Measurements from ENCODE around the gene IAH1.

The IAH1 gene

DNA sequence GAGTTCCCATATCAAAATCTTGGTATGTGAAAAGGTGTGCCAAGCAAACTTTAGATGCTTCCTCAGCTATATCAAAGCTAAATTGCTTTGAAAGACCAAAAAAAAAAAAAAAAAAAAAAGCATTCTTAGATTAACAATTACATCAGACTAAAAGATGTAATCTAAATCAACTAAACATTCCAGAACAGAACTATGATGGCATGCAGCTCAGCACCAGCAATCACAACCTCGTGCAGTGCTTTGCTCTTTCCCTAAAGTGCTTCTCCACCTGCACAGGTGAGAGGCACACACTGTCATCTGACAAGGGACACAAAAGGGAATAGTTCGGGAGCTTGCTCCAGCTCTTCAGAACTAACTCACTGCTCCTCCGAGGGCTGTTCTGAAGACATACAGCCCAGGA lies 43.8 kb downstream of the IAH1 start (continued):
- TF ChIP-seq ZIC2 (tag by site-specific recombination; IDR thresholded peaks at IDR 0.05), result no peak
- no peak for TF ChIP-seq ZBTB7A (tag by site-specific recombination; IDR thresholded peaks at IDR 0.05; ENCODE audit: low read depth)
- TF ChIP-seq REPIN1 (tag by site-specific recombination; IDR thresholded peaks at IDR 0.05; ENCODE audit: low read depth), result no peak
- TF ChIP-seq ZNF341 (tag by site-specific recombination; IDR thresholded peaks at IDR 0.05; ENCODE audit: low read depth), result no peak
- TF ChIP-seq ZNF174 (tag by site-specific recombination; IDR thresholded peaks at IDR 0.05), result no peak
- no peak for TF ChIP-seq ZNF133 (tag by site-specific recombination; IDR thresholded peaks at IDR 0.05)
- no peak for TF ChIP-seq HOXD13 (CRISPR knock-in tag; IDR thresholded peaks at IDR 0.05; ENCODE audit: borderline replicate concordance)

DNA sequence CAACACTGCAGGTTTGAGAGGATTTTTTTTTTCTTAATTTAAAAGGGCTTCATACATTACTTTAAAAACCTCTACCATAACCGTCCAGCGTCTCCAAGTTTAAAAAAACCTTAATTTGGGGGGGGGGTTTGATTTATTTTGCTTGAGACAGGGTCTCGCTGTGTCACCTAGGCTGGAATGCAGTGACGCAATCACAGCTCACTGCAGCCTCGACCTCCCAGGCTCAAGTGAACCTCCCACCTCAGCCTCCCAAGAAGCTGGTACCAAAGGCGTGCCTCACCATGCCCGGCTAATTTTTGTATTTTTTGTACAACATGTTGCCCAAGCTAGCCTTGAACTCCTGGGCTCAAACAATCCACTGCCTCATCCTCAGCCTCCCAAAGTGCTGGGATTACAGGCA lies 44.4 kb downstream of the IAH1 start:
- H3K27ac ChIP-seq (ENCODE audit: extremely low read depth, low read depth, low read length), result no peak overlapping the region
- POLR2A ChIA-PET, result interaction anchor here (1.5 kb wide), 1 partner anchor 112 kb away, joined by 3 read pairs; the partner anchor contains the start of gene YWHAQ
- TF ChIP-seq ZNF133 (tag by site-specific recombination; IDR thresholded peaks at IDR 0.05) (no peak), ZNF544 (tag by site-specific recombination; IDR thresholded peaks at IDR 0.05) (no peak), ZNF529 (tag by site-specific recombination; IDR thresholded peaks at IDR 0.05; ENCODE audit: insufficient replicate concordance) (no peak), SP7 (tag by site-specific recombination; IDR thresholded peaks at IDR 0.05) (no peak), SP2 (tag by site-specific recombination; IDR thresholded peaks at IDR 0.05) (no peak)
- TF ChIP-seq, protein P1, sequence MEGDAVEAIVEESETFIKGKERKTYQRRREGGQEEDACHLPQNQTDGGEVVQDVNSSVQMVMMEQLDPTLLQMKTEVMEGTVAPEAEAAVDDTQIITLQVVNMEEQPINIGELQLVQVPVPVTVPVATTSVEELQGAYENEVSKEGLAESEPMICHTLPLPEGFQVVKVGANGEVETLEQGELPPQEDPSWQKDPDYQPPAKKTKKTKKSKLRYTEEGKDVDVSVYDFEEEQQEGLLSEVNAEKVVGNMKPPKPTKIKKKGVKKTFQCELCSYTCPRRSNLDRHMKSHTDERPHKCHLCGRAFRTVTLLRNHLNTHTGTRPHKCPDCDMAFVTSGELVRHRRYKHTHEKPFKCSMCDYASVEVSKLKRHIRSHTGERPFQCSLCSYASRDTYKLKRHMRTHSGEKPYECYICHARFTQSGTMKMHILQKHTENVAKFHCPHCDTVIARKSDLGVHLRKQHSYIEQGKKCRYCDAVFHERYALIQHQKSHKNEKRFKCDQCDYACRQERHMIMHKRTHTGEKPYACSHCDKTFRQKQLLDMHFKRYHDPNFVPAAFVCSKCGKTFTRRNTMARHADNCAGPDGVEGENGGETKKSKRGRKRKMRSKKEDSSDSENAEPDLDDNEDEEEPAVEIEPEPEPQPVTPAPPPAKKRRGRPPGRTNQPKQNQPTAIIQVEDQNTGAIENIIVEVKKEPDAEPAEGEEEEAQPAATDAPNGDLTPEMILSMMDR (tag by site-specific recombination; IDR thresholded peaks at IDR 0.05), result no peak
- TF ChIP-seq, protein P2, sequence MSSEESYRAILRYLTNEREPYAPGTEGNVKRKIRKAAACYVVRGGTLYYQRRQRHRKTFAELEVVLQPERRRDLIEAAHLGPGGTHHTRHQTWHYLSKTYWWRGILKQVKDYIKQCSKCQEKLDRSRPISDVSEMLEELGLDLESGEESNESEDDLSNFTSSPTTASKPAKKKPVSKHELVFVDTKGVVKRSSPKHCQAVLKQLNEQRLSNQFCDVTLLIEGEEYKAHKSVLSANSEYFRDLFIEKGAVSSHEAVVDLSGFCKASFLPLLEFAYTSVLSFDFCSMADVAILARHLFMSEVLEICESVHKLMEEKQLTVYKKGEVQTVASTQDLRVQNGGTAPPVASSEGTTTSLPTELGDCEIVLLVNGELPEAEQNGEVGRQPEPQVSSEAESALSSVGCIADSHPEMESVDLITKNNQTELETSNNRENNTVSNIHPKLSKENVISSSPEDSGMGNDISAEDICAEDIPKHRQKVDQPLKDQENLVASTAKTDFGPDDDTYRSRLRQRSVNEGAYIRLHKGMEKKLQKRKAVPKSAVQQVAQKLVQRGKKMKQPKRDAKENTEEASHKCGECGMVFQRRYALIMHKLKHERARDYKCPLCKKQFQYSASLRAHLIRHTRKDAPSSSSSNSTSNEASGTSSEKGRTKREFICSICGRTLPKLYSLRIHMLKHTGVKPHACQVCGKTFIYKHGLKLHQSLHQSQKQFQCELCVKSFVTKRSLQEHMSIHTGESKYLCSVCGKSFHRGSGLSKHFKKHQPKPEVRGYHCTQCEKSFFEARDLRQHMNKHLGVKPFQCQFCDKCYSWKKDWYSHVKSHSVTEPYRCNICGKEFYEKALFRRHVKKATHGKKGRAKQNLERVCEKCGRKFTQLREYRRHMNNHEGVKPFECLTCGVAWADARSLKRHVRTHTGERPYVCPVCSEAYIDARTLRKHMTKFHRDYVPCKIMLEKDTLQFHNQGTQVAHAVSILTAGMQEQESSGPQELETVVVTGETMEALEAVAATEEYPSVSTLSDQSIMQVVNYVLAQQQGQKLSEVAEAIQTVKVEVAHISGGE (tag by site-specific recombination; conservative IDR thresholded peaks at IDR 0.05; ENCODE audit: low read depth), result no peak
- H3K4me3 ChIP-seq (ENCODE audit: low read depth, low read length), result no peak overlapping the region
- CTCF ChIA-PET, result no interaction called here
- H3K9me3 ChIP-seq (ENCODE audit: control insufficient read depth, insufficient read depth, low read depth, low read length), result no peaks in the 10 kb centered on the region
- no peaks in the 10 kb centered on the region for H3K4me1 ChIP-seq (ENCODE audit: control insufficient read depth, insufficient read depth, low read length)
- H3K36me3 ChIP-seq (ENCODE audit: control insufficient read depth in 2 of 2, insufficient read depth in 1 of 2, low read length in 2 of 2), result peaks cover 25 to 71% of the 10 kb centered on the region in 2 experiments

DNA sequence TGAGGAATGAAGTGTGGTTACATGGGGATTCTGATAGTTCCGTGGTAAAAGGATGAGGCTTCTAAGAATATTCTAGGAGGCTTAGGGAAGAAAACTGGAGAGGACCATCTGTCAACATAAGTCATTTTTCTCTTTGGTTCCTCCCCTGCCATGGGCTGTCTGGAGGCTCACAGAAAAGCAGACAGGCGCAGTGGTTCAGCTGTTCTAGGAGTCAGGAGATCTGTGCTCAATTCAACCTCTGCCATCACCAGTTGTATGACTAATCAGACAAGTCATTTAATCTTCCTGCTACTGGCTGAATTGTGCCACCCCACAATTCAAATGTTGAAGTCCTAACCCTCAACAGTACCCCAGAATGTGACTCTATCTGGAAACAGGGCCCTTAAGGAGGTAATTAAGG lies 44.9 kb downstream of the IAH1 start:
- Histone ChIP-seq H3K27ac (ENCODE audit: extremely low read depth, low read depth, low read length) (no peak overlapping the region), H3K4me1 (ENCODE audit: control insufficient read depth, insufficient read depth, low read length) (no peaks in the 10 kb centered on the region), H3K4me3 (ENCODE audit: low read depth, low read length) (no peak overlapping the region), H3K36me3 (ENCODE audit: control insufficient read depth in 2 of 2, insufficient read depth in 1 of 2, low read length in 2 of 2) (peaks cover 22 to 75% of the 10 kb centered on the region in 2 experiments), H3K9me3 (ENCODE audit: control insufficient read depth, insufficient read depth, low read depth, low read length) (no peaks in the 10 kb centered on the region)
- POLR2A ChIA-PET, result interaction anchor here (1.5 kb wide), 1 partner anchor 112 kb away, joined by 3 read pairs; the partner anchor contains the start of gene YWHAQ
- CTCF ChIA-PET, result interaction anchor here (1.0 kb wide), 1 partner anchor 259 kb away, joined by 3 read pairs; no protein-coding TSS in a partner anchor
- TF ChIP-seq TRIM28 (IDR thresholded peaks at IDR 0.05; ENCODE audit: borderline replicate concordance, low read length), result no peak
- TF ChIP-seq ZNF112 (tag by site-specific recombination; IDR thresholded peaks at IDR 0.05), result no peak
- TF ChIP-seq, protein P3, sequence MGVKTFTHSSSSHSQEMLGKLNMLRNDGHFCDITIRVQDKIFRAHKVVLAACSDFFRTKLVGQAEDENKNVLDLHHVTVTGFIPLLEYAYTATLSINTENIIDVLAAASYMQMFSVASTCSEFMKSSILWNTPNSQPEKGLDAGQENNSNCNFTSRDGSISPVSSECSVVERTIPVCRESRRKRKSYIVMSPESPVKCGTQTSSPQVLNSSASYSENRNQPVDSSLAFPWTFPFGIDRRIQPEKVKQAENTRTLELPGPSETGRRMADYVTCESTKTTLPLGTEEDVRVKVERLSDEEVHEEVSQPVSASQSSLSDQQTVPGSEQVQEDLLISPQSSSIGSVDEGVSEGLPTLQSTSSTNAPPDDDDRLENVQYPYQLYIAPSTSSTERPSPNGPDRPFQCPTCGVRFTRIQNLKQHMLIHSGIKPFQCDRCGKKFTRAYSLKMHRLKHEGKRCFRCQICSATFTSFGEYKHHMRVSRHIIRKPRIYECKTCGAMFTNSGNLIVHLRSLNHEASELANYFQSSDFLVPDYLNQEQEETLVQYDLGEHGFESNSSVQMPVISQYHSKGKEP (tag by site-specific recombination; IDR thresholded peaks at IDR 0.05), result no peak
- TF ChIP-seq ZNF654 (tag by site-specific recombination; IDR thresholded peaks at IDR 0.05; ENCODE audit: low read depth), result no peak
- TF ChIP-seq, protein P4, sequence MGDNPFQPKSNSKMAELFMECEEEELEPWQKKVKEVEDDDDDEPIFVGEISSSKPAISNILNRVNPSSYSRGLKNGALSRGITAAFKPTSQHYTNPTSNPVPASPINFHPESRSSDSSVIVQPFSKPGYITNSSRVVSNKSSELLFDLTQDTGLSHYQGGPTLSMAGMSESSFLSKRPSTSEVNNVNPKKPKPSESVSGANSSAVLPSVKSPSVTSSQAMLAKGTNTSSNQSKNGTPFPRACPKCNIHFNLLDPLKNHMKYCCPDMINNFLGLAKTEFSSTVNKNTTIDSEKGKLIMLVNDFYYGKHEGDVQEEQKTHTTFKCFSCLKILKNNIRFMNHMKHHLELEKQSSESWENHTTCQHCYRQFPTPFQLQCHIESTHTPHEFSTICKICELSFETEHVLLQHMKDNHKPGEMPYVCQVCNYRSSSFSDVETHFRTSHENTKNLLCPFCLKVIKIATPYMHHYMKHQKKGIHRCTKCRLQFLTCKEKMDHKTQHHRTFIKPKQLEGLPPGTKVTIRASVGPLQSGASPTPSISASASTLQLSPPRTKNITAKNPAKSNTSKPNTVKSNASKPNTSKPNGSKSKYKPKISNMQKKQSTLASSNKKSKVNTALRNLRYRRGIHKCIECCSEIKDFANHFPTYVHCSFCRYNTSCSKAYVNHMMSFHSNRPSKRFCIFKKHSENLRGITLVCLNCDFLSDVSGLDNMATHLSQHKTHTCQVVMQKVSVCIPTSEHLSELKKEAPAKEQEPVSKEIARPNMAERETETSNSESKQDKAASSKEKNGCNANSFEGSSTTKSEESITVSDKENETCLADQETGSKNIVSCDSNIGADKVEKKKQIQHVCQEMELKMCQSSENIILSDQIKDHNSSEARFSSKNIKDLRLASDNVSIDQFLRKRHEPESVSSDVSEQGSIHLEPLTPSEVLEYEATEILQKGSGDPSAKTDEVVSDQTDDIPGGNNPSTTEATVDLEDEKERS (tag by site-specific recombination; IDR thresholded peaks at IDR 0.05), result no peak
- TF ChIP-seq, protein P5, sequence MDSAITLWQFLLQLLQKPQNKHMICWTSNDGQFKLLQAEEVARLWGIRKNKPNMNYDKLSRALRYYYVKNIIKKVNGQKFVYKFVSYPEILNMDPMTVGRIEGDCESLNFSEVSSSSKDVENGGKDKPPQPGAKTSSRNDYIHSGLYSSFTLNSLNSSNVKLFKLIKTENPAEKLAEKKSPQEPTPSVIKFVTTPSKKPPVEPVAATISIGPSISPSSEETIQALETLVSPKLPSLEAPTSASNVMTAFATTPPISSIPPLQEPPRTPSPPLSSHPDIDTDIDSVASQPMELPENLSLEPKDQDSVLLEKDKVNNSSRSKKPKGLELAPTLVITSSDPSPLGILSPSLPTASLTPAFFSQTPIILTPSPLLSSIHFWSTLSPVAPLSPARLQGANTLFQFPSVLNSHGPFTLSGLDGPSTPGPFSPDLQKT (IDR thresholded peaks at IDR 0.05; ENCODE audit: borderline replicate concordance, low read depth, low read length), result no peak
- no peak for TF ChIP-seq ZNF660 (tag by site-specific recombination; IDR thresholded peaks at IDR 0.05)
- no peak for TF ChIP-seq ZNF404 (tag by site-specific recombination; IDR thresholded peaks at IDR 0.05)

Measured in HEK293 (cell line).